ENCODE measurements around the gene MYPN.
A peak's percentile ranks its signal among the peaks of the same experiment; 100 is the strongest.

The MYPN gene

DNA sequence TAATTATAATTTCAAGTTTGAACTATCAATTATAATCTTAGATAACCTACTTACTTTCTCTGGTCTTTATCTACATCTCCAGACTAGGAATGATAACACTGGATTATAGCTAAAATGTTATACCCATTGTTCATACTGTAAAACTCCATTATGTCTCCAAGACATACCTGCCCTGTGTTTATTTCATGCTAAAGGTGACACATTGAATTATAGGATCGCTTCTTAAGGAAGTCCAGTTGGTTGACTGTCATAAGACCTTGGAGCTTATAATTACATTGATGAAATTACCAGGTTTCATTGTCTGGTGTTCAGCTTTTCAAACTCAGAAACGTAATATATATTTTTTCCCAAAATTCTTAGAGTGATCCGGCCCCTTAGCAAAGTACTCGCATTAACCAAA is 18.7 kb upstream of the MYPN start:
- no peak for DNase-seq

DNA sequence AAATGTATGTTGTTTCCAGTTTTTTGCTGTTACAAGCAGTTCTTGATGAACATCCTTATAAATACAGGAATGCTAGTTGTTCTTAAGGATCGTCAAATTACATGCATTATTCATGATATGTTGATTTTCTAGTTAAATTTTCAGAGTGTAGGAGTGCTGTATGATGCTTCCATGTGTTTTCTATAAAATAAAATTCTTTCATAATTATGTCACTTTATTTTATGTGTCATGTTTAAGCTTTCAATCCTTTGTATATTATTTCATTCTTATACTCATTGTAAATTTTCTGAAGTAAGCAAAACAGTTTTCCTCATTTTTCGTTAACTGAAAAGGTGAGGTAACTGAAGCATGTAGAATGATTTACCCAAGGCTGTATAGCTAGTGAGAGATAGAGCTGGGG is 16.8 kb upstream of the MYPN start:
- no peak for DNase-seq

DNA sequence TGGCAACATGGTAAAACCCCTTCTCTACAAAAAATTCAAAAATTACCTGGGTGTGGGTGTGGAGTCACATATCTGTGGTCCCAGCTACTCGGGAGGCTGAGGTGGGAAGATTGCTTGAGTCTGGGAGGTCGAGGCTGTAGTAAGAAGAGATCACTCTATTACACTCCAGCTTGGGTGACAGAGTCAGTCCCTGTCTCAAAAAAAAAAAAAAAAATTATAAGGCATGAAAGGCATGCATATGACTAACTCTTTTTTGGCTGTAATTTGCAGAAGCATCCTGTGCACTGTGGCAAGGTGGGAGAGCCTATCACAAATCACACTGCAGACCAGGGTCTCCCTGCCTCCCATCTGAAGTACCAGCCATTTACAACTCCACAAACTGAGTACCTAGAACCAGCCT is 14.1 kb upstream of the MYPN start:
- no peak for DNase-seq

DNA sequence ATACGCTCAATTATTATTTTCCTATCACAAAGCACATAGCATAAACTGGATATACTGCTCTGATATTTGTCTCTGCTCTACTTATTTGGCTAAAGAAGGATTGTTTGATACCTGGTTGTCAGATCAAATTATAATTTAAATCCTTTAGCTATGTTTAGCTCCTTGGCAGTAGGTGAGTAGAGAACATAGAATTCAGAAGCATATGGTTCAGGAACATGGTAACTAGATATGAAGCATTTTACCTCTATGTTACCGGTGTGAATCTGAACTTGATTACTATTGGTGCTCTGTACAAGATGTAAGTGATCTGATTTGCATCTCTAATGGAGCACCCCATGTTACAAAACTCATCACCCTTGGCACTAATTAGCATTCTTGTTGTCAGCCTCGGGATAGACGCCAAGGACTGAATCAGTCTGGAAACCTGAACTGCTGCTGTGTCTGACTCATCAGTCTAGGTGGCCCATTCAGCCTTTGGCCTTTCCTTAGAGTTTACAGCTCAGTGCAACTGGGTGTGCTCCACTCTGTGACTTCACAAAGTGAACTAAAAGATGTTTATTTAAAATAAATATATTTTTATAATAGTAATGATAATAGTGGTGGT is 12.3 kb upstream of the MYPN start:
- DNase-seq = peak; percentile 1 to 21

DNA sequence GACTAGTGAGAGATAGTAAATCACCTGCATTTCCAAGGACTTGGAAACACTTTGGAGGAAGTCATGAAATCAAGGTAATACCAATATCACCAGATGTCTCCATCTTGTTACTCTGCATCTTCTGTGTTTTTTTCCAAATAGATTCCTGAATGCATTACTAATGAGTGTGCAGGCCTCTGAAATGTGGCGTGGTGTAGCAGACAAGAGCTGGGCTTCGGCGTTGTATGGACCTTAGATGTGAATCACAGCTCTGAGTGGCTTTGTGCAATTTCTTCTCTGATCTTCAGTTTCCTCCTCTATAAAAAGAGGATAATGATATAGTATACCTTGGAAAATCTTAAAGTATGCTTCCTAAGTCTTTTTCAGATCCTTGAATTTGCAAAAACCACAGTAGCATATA is 9.6 kb upstream of the MYPN start:
- no peak for DNase-seq

DNA sequence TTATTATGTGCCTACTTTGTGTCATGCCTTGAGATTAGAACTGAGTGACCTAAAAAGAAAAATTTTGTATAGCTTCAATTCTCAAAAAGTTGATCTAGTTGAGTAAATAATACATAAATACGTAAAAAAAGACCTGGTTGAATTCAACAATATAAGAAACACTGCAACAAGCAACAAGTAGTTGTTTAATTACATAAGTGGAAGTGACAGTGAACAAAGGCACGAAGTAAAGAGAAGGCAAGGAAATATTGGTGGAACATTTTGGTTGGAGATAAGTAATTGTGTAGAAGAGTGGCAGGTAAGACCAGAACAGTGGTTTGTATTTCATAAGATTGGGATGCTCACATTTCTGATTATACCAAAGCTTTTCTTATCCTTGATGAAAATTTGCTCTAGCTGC is 8.2 kb upstream of the MYPN start:
- no peak for DNase-seq

DNA sequence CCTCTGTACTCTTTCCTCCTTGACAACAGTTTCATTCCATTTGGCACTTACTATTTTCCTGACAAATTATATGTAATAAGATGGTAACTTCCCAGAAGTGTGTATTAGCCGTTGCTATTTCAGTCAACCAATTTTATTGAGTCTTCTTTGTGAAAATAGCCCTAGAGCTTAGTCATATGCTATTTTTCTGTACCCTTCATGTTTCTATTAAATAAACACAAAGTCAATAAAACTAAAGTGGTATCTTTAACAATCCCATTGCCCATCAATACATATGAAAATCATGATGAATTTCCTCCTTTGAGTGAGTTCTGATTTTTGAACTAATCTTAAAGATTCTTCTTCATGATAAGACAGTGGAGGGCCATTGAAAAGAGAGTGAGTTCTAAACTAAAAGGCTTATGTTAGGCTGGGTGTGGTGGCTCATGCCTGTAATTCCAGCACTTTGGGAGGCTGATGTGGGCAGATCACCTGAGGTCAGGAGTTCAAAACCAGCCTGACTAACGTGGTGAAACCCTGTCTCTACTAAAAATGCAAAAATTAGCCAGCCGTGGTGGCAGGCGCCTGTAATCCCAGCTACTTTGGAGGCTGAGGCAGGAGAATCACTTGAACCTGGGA is 5.9 kb upstream of the MYPN start:
- no peak for DNase-seq

DNA sequence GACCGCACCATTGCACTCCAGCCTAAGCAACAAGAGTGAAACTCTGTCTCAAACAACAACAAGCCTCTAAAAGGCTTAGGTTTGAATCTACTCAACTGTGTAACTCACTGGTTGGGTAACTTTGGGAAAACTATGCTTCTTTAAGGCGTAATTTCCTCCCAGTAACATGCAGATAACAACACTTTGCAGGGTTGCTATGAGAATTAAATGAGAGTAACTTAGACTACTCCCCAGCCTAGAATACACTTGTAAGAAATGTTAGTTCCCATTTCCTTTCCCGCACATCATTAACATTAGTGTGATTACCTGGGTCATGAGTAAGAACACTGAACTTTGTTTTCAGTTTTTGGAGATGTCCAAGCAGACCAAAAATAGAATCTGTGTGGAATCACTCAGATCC is 5.4 kb upstream of the MYPN start:
- DNase-seq = no peak

DNA sequence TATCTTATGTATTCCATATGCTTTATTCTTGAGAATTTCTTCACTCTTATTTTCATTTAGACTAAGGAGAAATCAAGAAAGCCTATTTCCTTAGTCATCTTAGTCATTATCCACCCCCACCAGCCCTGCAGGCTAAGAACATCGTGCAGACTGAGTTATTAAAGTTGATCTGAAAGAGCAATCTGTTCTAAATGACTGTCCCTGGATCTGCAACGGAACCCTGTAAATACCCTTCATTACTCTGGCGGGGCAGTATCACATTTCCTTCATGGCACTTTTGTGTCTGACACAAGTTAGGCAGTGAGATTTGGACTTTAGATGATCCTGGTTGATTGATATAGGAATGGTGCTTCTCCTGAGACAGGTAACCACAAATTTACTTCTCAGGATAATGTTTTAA is 3.5 kb upstream of the MYPN start:
- no peak for DNase-seq

DNA sequence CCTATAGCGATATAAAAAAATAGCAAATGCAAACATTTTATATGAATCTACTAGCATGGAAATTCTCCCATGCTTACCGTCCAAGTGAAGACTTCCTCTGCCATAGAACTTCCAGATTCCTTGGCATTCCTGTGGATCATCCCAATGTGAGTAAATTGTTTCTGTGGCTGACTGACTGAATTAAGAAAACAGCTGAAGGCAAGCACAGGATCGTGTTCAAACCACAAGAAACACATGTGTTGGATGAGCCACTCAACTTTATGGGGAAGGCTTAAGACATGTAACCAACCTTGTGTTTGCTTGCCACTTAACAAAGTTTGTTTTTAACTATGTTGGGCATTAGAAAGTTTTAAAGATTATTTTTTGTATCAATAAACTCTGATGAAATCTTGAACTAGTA is 2.6 kb upstream of the MYPN start:
- DNase-seq = no peak

DNA sequence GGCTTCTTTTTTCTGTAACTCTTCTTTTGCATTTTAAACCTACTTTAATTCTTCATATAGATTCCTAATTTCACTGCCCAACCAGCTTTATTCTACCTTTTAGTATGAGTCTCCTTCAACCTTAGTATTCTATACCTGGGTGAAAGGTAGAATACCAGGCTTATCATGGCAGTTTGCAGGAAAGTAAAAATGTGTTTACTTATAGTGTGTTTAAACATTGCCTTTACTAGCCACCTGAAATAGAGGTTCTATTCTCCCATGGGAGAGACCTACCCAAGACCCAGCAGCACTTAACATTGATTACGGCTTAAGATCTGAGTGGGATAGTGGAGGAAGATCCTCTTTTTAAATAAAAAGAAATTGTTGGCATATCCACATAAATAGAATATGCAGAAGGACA is 1.6 kb upstream of the MYPN start:
- DNase-seq = no peak

DNA sequence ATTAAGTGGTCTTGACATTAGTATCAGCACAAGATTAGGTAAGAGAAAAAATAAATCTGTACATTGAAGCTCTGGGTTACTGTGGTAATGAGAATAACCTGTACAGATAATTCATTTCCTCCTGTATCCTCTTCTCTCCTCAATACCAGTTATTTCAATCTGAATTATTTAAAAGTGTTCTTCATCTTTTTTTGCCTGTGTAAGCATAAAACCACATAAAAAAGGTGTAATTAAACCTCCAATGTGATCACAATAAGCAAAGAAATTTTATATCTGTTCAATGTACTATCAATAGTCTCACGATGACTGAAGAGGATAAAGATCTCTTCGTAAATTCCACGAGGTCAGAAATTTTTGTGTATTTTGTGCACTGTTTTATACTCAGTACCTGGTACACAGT is 1.2 kb upstream of the MYPN start:
- DNase-seq = no peak

DNA sequence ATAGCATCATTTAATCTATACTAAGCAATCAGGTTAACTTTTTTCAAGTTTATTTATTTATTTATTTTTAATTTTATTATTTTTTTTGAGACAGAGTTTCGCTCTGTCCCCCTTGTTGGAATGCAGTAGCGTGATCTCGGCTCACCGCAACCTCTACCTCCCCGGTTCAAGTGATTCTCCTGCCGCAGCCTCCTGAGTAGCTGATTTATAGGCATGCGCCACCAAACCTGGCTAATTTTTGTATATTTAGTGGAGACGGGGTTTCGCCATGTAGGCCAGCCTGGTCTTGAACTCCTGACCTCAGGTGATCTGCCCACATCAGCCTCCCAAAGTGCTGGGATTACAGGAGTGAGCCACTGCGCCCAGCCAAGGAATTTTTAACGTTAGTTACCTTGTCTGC is 635 bp upstream of the MYPN start:
- DNase-seq = no peak

DNA sequence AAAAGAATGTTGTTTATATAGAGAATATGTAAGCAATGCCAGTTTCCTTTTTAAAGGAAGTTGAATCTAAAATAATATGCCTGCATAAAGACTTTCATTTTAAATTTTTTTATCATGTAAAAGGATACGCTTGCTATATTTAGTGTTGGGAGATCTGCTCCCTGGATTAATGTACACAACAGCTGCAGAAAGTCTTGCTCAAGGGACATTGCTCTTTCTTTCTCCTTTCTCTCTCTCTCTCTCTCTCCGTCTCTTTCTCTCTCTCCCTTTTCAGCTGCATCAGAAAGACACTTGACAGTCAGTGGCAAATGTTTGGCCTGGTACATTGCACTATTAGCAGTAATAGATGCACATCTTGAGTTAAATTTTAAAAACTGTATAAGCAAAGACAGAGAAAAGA is 739 bp downstream of the MYPN start:
- no peak for DNase-seq

DNA sequence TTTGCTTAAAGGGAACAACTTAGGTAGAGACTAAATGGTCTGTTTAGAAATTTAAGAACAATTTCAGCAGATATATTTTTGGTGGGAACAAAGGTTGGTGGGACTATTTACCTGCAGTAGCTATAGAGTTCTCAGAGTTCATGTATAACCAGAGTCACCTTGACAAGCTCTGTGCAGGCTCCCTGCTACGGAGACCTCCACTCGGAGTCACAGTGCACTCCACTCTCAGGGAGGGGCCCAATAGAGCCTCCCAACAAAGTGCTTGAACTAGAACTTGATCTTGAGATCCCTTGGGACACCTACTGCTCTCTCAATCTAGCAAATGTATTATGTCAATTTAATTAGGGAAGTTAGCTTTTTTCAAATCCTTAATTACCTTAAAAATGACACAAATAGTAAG is 2.3 kb downstream of the MYPN start:
- no peak for DNase-seq

DNA sequence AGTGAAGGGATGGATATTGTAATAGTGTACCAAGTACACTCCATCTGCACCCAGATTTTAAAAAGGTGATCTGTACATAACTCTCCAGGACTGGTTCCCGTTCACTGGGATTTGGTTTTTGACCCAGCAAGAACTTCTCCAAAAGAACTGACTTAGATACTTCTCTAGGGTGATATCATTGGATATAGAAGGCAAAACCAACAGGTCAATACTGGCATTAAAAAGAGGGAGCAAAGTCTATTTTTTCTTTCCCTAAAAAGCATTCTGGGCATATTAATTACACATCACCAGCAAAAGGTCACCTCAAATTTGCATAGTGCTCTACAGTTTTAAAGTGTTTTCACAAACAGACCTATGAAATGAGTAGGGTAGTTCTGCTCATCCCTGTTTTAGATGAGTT is 3.5 kb downstream of the MYPN start:
- DNase-seq = no peak

DNA sequence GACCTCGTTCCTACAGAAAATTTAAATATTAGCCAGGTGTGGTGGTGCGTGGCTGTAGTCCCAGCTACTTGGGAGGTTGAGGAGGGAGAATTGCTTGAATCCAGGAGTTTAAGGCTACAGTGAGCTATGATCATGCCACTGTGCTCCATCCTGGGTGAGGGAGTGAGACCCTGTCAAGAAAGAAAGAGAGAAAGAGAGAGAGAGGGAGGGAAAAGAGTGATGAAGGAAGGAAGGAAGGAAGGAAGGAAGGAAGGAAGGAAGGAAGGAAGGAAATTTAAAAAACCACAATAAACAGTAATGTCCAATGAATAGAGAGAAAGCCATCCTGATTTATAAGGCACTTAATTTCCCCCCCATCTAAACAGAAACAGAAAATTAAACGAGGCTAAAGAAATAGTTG is 9.4 kb downstream of the MYPN start:
- DNase-seq = no peak

DNA sequence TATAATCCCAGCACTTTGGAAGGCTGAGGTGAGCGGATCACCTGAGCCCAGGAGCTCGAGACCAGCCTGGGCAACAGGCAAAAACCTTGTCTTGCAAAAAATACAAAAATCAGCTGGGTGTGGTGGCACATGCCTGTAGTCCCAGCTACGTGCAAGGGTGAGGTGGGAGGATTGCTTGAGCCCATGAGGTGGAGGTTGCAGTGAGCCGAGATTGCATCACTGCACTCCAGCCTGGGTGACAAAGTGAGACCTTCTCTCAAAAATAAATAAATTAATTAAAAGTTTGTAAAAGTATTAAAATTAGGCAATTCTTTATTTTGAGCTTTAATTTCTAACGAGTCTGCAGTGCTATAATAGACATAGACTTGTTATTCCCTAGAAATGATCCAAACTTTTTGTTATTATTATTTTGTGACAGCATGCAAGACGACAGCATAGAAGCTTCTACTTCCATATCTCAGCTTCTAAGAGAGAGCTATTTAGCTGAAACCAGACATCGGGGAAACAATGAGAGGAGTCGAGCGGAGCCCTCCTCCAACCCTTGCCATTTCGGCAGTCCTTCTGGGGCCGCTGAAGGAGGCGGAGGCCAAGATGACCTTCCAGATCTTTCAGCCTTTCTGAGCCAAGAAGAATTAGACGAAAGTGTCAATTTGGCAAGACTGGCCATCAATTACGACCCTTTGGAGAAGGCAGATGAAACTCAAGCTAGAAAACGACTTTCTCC is 11.9 kb downstream of the MYPN start:
- no peak for DNase-seq

DNA sequence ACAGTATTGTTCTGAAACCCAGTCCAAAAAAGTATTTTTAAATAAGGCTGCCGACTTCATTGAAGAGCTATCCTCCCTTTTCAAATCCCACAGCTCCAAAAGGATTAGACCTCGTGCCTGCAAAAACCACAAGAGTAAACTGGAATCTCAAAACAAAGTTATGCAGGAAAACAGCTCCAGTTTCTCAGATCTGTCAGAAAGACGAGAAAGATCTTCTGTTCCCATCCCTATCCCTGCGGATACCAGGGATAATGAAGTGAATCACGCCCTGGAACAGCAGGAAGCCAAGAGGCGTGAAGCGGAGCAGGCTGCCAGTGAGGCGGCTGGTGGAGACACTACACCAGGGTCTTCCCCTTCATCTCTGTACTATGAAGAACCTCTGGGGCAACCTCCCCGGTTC is 12.6 kb downstream of the MYPN start:
- DNase-seq = no peak

DNA sequence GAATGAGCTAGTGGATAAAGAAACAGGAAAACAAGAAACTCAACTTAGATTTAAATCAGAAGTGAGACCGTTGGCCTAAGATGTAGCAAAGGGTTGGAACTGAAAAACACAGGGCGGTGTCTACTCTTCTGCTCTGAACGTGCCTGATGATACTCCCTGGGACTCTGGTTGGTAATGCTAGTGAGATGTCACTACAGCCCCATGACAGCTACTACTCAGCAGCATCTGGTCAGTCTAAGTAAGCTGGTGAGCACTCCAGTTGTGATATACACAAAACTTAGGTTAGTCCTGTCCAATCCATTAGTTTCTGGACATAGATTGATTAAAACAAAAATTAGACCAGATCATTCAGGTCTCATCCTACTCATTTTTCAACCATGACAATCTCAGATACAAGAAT is 15.4 kb downstream of the MYPN start:
- DNase-seq = no peak

DNA sequence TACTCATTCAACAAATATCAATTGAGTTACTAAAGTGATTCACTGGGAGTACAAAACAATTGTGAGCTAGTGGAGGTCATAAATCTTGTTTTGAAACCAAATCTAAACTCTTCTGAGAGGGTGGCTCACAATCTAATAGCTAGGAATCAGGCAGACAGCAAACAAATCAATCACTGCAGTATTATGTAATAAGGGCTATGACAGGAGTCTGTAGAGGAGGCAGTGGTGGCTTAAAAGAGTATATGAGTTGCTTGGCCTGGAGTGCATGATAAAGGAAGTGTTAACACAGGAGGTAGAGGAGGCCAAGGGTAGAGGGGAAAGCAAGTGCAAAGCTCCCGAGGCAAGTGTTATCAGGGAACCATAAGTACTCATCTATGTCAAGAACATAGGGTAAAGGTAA is 16.5 kb downstream of the MYPN start:
- no peak for DNase-seq

DNA sequence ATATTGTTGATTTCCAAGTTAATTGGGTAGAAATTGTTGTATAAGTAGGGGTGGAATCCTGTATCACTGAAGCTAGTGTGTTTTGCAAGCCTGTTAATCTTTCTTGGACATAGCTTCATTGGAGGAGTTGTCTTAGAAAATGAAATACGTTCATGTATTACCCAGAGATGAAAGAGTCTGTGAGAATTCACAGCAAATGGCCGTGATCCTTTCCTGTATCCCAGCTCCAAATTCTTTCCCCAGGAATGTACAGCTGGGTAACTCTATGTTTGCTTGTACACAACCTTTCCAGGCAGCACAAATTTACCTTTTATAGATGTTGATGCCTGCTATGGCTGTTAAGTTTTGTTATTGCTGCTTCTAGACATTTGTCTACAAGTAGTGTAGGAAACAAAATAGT is 18.7 kb downstream of the MYPN start:
- DNase-seq = no peak

DNA sequence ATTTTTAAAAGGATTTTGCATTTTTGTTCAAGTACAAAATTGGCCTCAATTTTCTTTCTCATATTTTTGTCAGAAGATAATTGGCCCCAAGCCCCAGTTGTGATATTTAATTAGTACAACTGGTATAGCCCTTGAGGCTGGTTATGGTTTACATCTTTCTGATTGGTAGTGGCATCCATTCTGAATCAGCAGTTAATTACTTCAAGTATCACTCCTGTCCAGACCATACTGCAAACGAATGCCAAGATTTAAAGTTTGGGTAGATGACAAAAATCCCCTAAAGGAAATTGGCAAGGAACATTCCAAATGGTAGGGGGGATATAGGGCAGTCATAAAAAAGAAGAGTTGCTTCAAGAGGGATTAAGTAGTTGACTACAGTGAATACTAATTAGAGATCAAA is 23.1 kb downstream of the MYPN start:
- DNase-seq = no peak

DNA sequence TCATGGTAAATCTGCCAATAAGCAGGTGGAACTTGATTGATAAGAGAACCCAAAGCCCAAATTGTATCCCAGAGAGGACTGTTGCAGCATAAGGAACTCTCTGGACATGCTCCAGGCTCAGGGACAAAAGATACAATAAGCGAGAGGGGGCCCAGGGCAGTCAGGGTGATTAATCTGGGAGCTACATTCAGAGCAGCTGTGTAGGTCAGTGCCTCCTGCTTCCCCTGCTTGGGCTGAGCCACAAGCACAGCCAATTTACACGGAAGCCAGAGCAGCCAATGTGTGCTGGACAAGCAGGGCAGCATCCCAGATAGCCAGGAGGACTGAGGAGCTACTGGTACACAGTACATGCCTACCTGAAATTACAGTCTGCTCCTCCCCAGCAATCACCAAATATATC is 24.2 kb downstream of the MYPN start:
- no peak for DNase-seq

DNA sequence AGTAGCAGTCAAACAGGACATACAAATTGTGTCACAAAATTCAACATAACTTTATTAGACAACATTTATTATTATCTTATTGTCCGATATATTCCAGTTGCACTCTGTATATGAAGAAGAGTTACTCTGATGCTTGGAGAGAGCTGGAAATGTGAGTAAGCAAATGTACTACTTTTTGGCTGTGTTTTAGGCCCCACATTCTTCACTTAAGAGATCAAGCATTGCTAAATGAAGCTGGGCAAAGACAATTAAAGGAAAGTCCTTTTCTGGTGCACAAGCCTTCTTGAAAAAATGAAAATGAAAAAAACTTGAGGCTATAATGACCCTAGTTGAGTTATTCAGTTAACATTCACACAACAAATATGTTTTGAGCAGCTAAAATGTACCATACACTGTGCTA is 26.1 kb downstream of the MYPN start:
- no peak for DNase-seq
